ENCODE results near the gene IDH3A.

Gene IDH3A

GRCh38 chr15:78204351-78205309 lies 55.5 kb downstream of the IDH3A start:
- DNase-seq = no peak

DNA sequence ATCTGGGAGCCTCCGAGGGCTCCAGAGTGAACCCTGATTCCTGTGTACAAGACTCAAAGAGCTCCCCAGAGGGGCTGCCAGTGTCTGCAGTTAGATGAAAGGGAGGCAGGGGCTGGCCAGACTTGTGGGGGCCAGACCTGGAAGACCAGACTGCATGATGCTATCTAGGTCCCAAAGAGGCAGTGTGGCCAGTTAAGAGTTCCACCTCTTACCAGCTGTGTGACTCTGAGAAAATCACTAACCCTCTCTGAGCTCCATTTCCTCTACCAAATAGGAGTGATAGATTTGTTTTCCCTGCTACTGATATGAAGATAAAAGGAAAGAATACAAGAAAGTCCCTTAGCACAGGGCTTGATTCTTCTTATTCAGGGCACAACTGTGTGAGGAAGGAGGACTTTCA lies 56.2 kb downstream of the IDH3A start:
- no peak for DNase-seq

GRCh38 chr15:78205856-78206255 lies 56.7 kb downstream of the IDH3A start:
- DNase-seq = no peak

GRCh38 chr15:78206326-78207109 lies 57.4 kb downstream of the IDH3A start:
- DNase-seq = peak; percentile 59

DNA sequence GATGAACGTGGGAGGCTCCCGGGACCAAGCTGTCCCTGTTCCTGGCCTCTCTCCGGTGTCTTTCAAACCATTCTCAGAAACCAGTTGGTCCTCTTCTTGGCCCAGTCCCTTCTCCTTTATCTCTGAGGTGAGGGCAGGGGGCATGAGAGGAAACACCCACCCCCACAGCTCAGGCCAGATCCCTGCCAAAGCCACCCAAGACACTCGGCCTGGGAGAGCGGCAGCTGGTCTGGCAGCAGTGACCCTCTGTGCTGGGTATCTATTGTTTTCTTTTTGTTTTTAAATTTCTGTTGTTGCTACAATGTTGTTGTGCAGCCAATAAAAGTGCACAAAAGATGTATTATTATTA lies 57.9 kb downstream of the IDH3A start:
- no peak for DNase-seq

DNA sequence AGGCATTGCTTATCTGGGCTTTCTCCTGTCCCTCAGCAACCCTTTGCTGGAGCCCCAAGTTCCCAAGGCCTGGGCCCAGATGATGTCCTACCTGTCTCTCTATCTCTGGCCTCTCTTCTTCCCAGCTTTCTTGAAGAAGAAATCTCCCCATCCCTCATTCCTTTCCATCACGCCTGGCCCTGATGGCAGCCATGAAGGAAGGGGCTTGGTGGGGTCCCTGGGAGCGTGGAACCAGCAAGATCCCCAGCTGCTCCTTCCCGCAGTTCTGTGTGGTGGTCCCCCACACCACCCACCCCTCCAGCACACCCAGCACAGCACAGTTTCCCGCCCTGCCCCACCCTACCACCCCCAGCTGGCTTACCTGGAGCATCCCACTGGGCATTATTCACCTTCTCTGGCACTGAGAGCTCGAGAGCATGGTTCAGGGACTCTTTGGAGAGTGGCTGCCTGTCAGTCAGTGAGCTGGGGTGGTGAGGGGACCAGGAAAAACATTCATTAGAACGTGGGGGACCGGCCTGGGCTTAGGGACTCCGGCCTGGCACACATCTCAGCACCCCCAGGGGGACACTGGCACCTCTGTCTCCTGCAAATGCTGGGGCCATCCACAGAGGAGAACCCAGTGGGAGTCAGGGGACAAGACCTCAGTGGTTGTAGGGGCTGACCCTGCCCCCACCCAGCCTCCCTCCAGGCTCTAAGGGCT lies 58.6 kb downstream of the IDH3A start:
- DNase-seq = no peak

DNA sequence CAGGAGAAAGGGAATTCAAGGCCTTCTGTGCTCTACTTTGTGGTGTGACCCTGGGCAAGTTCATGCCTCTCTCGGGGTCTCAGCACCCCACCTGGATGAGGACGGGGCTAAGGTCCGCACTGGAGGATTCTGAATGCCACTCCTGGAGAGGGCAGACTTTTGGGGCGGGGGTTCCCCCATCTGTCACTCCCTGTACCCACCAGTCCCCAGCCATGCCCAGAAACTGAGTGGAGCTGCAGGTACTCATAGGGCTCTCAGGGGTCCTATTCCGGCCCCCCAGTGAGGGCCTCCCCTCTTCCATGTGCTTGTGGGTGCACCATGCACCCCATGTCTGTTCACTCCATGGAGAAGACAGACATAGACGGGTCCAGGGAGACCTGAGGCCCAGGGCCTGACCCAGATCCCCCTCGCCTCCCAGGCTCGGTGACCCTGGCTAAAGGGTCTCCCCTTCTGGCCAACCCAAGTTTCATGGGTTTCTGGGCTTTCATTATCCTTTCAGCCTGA lies 59.2 kb downstream of the IDH3A start:
- DNase-seq = no peak

DNA sequence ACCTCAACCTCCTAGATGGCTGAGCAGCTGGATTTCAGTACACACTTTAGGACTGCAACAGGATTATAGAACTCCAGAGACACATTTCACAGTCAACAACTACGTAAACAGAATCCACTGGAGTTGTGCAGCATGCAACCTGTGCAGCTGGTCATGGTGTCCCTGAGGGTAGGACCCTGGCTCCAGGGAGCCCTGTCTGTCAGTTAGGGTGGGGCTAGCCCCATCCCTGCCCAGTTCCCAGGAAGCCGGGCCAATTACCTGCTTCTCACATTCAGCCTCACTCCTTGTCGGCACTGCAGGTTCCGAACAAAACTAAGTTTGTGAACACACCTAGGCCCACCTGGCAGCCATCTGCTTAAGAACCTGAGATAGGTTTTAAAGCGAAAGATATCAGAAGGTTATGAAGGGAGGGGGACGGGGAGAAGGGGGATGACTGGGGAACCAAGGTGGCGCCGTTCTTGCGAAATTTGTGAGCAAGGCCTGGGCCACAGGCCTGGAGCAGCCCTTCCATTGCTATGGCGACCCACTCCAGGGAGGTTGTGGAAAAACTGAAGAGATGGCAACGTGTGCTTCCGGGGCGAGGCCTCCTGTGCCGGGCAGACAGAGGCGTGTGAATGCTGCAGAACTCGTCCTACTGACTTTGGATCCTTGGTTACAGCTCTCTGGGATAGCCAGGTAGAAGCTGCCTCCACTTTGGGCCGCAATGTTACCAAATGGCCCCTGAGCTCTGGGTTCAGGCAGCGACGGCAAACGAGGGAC lies 59.9 kb downstream of the IDH3A start:
- no peak for DNase-seq

DNA sequence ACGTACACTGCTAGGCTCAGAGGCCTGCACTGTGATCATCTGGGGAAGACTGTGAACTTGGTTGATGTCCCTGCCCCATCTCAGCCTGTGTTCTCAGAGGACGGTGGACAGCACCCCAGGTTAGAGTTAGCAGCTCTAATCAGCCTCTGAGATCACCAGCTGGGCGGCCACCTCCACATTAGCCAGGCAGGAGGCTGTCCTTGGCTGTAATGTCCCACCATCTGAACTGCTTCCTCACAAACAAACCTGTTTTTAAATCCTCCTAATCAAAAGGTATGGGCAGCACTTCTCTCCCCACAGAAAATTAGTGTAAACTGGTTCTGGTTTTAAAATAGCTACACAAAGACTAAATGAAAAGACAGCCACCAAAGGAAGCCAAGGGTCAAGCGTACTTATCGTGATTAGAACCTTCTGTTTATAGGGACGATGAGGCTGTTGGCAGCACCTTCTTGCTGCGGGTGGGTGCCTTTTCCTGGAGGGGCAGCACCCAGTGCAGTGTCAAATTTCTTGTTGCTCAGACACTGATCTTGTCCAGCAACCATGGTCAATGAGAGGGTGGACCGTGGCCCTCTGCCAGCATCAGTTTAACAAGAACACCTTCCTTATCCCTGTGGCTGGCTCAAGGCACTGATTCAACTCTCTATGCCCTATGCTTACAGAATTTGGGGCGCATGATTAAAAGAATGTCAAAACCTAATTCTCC lies 60.6 kb downstream of the IDH3A start:
- no peak for DNase-seq

DNA sequence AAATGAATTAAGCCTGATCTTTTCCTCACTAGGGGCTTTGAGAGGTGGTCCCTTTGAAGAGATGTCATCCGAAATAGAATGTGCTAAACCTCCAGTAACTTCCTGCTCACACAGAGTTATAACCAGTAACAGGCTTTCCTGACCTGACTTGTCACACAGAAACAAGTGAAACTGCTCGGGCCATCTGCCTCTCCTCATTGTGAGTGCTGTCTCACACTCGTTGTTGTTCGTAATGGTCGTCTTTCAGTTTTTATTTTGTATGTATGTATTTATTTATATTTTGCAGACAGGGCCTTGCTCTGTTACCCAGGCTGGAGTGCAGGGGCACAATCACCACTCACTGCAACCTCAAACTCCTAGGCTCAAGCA lies 61.2 kb downstream of the IDH3A start:
- no peak for DNase-seq

GRCh38 chr15:78211189-78211921 lies 62.2 kb downstream of the IDH3A start:
- DNase-seq = no peak

DNA sequence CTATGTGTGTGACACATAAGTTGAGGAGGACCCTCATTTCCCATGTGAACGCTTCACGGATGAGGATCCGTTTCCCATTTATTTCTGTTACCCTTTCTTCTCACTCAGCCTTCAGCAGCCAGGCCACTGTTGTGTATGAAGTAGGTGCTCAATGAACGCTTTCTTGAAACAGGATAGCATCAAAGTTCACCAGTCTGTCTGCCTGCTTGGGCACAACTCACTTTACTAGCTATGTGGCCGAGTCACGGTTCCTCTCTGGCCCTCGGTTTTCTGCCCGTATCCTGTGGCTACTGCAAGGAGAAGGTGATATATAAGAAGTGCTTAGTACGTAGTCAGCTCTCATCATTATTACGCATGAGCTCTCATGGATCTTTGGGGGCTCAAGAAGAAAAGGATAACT lies 62.8 kb downstream of the IDH3A start:
- DNase-seq = no peak

- peak; percentile 67 for DNase-seq
These were observed 63.6 kb downstream of the IDH3A start for GRCh38 chr15:78212546-78213424.

- no peak for DNase-seq
These were observed 64.2 kb downstream of the IDH3A start for GRCh38 chr15:78213425-78213750.

DNA sequence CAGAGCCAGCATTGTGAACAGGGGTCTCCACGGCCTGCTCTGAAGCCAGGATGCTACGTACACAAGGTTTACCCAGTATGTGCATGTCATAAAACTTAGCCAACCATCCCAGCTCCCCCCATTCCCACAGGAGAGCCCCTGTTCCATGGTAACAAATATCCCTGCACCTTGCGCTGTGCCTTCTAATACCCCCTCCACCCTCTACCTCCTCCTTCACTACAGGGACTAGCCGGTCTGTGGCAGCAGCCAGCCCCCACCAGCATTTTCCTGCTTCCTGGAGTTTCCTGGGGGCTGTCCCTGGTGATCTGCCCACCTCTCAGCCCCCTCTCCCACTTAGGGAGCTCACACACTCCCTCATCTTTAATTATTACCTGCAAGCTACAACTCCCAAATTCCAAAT lies 64.8 kb downstream of the IDH3A start:
- no peak for DNase-seq

- no peak for DNase-seq
These were observed 67.3 kb downstream of the IDH3A start for GRCh38 chr15:78216276-78217104.

DNA sequence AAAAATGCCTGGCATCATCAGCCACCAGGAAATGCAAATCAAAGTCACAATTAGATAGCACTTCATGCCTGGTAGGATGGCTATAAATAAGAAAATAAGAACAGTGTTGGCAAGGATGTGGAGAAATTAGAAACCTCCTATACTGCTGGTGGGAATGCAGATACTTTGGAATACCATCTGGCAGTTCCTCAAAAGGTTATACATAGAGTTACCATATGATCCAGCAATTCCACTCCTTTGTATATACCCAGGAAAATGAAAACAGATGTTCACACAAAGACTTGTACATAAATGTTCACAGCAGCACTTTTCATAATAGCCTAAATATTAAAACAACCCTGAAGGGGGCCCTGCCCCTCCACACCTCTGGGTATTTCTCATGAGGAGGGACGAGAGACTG lies 71.6 kb downstream of the IDH3A start:
- no peak for DNase-seq

Measured in fibroblast of skin of right biceps (primary cell).